KMS-11 (cell line): ENCODE measurements around the gene MST1R.

ENCODE experiments used
- H2AFZ ChIP-seq: fragments of 200-600 bp; sonication (generic); 2 replicates; pipeline ENCODE4 v1.6.1; 2016; ENCODE audit warnings: antibody characterized with exemption, mixed run types, low read depth
- H3K27ac ChIP-seq: fragments of 200-600 bp; sonication (generic); 2 replicates; pipeline ENCODE4 v1.6.1; 2016; ENCODE audit warnings: mild to moderate bottlenecking, mixed run types
- H3K27me3 ChIP-seq: fragments of 200-600 bp; sonication (generic); 2 replicates; pipeline ENCODE4 v1.6.1; 2017; ENCODE audit warnings: mild to moderate bottlenecking, low read depth, mixed run types, moderate library complexity; ENCODE audit not compliant: insufficient read depth
- H3K36me3 ChIP-seq: fragments of 200-600 bp; sonication (generic); 2 replicates; pipeline ENCODE4 v1.6.1; 2017; ENCODE audit warnings: mild to moderate bottlenecking, mixed run types; ENCODE audit not compliant: insufficient read depth
- H3K4me1 ChIP-seq: fragments of 200-600 bp; sonication (generic); 2 replicates; pipeline ENCODE4 v1.6.1; 2016; ENCODE audit warnings: mild to moderate bottlenecking, low read depth, mixed run types; ENCODE audit not compliant: poor library complexity, severe bottlenecking
- H3K4me2 ChIP-seq: fragments of 200-600 bp; sonication (generic); 2 replicates; pipeline ENCODE4 v1.7.0; 2016; ENCODE audit warnings: mild to moderate bottlenecking, mixed run types
- H3K4me3 ChIP-seq: fragments of 200-600 bp; sonication (generic); IDR thresholded peaks from 2 replicates; pipeline ENCODE4 v1.6.1; 2017; ENCODE audit warnings: low read depth, low read length, mixed read lengths; ENCODE audit not compliant: insufficient read depth
- H3K79me2 ChIP-seq: fragments of 200-600 bp; sonication (generic); 2 replicates; pipeline ENCODE4 v1.6.1; 2016; ENCODE audit warnings: low read depth, mixed run types; ENCODE audit not compliant: insufficient read depth
- H3K9ac ChIP-seq: fragments of 200-600 bp; sonication (generic); 2 replicates; pipeline ENCODE4 v1.6.1; 2016; ENCODE audit warnings: mild to moderate bottlenecking, mixed run types
- H4K20me1 ChIP-seq: fragments of 200-600 bp; sonication (generic); 2 replicates; pipeline ENCODE4 v1.6.1; 2016; ENCODE audit warnings: mild to moderate bottlenecking, mixed run types; ENCODE audit not compliant: insufficient read depth
- TF ChIP-seq, protein P1 (sequence below): fragments of 200-600 bp; sonication (generic); conservative IDR thresholded peaks from 2 replicates; pipeline ENCODE4 v1.6.1; 2017; ENCODE audit warnings: low read depth, mild to moderate bottlenecking, antibody characterized with exemption, low read length, moderate library complexity, mixed read lengths

Gene MST1R

DNA sequence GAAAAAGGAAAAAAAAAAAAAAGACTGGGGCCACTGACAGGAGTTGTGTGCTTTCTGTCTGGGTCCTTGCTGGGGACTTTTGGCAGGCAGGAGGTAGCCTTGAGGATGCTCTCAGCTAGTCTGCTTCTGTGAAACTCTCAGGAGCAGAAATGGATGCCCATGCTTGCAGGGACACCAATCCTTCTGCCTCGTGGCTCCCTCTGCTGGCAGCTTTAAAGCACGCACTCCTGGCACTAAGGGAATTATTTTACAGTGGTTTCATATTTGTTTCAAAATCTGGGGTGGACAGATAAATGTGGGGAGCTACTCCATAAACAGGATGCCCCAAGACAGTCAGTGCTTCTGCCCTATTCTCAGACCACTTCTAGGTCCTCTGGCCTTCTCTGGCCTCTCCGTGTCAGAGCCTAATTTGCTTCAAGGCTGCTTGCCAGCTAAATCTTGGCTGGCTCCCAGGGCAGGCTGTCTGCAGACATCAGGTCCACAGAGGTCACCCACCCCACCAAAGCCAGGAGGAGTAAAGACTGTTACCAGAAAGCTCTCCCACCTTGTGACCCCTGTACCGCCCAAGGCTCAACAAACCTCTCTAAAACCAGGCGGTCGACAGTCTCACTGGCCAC, 64.4 kb downstream of the MST1R start:
- Histone ChIP-seq H3K27me3 (no peaks in the 10 kb centered on the region), H3K27ac (no peak overlapping the region), H3K4me1 (no peaks in the 10 kb centered on the region), H3K4me2 (no peak overlapping the region), H3K4me3 (no peak overlapping the region), H2AFZ (no peak overlapping the region), H3K36me3 (no peaks in the 10 kb centered on the region), H3K9ac (no peak overlapping the region), H4K20me1 (no peaks in the 10 kb centered on the region), H3K79me2 (no peaks in the 10 kb centered on the region)
- TF ChIP-seq, protein P1, sequence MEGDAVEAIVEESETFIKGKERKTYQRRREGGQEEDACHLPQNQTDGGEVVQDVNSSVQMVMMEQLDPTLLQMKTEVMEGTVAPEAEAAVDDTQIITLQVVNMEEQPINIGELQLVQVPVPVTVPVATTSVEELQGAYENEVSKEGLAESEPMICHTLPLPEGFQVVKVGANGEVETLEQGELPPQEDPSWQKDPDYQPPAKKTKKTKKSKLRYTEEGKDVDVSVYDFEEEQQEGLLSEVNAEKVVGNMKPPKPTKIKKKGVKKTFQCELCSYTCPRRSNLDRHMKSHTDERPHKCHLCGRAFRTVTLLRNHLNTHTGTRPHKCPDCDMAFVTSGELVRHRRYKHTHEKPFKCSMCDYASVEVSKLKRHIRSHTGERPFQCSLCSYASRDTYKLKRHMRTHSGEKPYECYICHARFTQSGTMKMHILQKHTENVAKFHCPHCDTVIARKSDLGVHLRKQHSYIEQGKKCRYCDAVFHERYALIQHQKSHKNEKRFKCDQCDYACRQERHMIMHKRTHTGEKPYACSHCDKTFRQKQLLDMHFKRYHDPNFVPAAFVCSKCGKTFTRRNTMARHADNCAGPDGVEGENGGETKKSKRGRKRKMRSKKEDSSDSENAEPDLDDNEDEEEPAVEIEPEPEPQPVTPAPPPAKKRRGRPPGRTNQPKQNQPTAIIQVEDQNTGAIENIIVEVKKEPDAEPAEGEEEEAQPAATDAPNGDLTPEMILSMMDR = peak; percentile 75
